NT2/D1 (cell line): ENCODE results near the gene ADCY9.

Experiments used
- YY1 ChIP-seq: IDR thresholded peaks from 2 replicates; pipeline ENCODE4 v1.6.1; 2011; ENCODE audit not compliant: insufficient read length, insufficient read depth
- ZNF274 ChIP-seq: IDR thresholded peaks from 2 replicates; pipeline ENCODE4 v1.6.1; 2011; ENCODE audit warnings: mild to moderate bottlenecking, low read depth, low read length

DNA sequence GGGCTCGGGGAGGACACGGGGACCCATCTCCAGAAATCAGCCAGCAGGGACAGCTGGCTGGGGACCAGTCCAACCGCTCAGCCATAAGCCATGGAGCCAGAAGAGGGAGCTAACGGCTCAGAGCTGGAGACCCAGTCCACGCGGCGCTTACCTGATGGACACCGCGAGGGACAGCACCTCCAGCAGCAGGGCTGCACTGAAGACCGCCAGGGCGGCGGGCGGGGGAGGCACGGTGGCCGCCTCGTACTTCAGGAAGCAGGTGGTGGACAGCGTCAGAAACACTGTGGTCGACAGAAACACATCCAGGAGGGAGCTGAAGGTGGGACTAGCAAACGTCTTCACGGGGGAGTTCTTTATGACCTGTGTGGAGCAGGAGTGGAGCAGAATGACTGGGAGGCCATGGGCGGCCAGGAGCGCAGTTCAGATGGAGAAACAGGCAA, 133.1 kb downstream of the ADCY9 start:
- TF ChIP-seq ZNF274 (no peak), YY1 (no peak)
